PC-3 (cell line): ENCODE data around the gene MDK.

Experiments
- EZH2 ChIP-seq: fragments of 300-600 bp; sonication (generic); IDR thresholded peaks from one replicate; pipeline ENCODE4 v1.6.1; 2017; ENCODE audit warnings: antibody characterized with exemption, mild to moderate bottlenecking, low read length; ENCODE audit not compliant: unreplicated experiment
- TF ChIP-seq, protein P1 (sequence below): fragments of 300-600 bp; sonication (generic); conservative IDR thresholded peaks from 2 replicates; pipeline ENCODE4 v1.5.1; 2017; ENCODE audit warnings: antibody characterized with exemption, low read depth, mild to moderate bottlenecking, low read length

DNA sequence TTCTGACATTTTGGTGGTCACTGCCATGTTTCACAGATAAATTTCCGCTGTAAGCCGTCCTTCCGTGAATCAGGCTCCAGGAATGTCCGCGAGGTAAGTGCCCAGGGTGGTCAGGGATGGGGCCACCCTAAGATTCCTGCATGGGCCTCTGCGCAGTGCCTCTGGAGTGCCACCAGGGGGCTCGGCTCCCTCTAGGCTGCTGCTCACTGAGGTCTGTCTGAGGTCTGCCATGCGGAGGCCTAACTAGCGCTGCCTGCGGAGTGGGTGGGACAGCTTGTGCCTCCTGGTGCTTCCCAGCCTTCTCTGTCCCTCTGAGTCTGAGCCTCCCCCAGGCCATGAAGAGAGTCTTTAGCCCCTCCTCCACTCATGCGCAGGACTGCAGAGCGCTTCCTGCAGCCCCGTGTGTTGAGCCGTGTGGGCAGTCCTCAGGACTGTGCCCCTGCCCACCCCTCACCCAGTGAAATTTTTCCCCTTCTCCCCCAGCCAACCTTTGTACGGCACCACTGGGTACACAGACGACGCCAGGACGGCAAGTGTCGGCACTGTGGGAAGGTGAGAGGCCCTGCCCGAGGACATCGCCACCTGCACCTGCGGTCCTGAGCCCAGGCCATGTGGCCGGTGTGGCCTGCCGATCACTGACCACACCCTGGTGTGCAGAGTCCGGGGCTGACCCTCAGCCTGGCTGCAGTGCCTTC lies 11.9 kb upstream of the MDK start:
- TF ChIP-seq, protein P1, sequence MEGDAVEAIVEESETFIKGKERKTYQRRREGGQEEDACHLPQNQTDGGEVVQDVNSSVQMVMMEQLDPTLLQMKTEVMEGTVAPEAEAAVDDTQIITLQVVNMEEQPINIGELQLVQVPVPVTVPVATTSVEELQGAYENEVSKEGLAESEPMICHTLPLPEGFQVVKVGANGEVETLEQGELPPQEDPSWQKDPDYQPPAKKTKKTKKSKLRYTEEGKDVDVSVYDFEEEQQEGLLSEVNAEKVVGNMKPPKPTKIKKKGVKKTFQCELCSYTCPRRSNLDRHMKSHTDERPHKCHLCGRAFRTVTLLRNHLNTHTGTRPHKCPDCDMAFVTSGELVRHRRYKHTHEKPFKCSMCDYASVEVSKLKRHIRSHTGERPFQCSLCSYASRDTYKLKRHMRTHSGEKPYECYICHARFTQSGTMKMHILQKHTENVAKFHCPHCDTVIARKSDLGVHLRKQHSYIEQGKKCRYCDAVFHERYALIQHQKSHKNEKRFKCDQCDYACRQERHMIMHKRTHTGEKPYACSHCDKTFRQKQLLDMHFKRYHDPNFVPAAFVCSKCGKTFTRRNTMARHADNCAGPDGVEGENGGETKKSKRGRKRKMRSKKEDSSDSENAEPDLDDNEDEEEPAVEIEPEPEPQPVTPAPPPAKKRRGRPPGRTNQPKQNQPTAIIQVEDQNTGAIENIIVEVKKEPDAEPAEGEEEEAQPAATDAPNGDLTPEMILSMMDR = peak; percentile 80
- TF ChIP-seq EZH2 = no peak
